PFSK-1 (cell line): ENCODE data around the gene PPP5C.

ENCODE experiments used
- FOXP2 ChIP-seq: optimal IDR thresholded peaks from 2 replicates; pipeline ENCODE3; 2011; ENCODE audit warnings: borderline replicate concordance, control low read depth, inconsistent platforms; ENCODE audit not compliant: insufficient read depth; ENCODE audit errors: extremely low read length, extremely low read depth
- POLR2AphosphoS5 ChIP-seq: IDR thresholded peaks from 2 replicates; pipeline ENCODE4 v1.6.1; 2012; ENCODE audit warnings: low read depth, mild to moderate bottlenecking, control low read depth, low read length, moderate library complexity
- REST ChIP-seq, 2 experiments: IDR thresholded peaks; 2 replicates each; pipeline versions ENCODE4 v1.6.1 to v1.8.0; 2011 to 2012; ENCODE audit warnings: low read depth in 2 of 2, low read length in 2 of 2, control low read depth in 1 of 2, inconsistent platforms in 1 of 2, mild to moderate bottlenecking in 1 of 2, moderate library complexity in 1 of 2; ENCODE audit not compliant: insufficient read depth in 1 of 2
- SIN3A ChIP-seq: IDR thresholded peaks from 2 replicates; pipeline ENCODE4 v1.6.1; 2012; ENCODE audit warnings: mild to moderate bottlenecking, low read length, moderate library complexity, borderline replicate concordance; ENCODE audit not compliant: insufficient read depth
- TAF1 ChIP-seq: IDR thresholded peaks from 2 replicates; pipeline ENCODE4 v1.6.1; 2012; ENCODE audit warnings: low read length, control low read depth, borderline replicate concordance; ENCODE audit not compliant: insufficient read depth

- TF ChIP-seq FOXP2 (no peak), TAF1 (no peak), POLR2AphosphoS5 (no peak), REST (IDR thresholded peaks at IDR 0.05; ENCODE audit: insufficient read depth in 1 of 2, low read depth in 2 of 2, low read length in 2 of 2) (no peak), SIN3A (no peak)
Measured at GRCh38 chr19:46409191-46409590, 62.3 kb downstream of the PPP5C start.
